Measurements from ENCODE around the gene PKLR.
"Not testable (repeated sequence)": the region's sequence is repeated elsewhere in the genome, so short reads cannot be mapped to it uniquely, and the experiment has no call there.

PKLR gene

DNA sequence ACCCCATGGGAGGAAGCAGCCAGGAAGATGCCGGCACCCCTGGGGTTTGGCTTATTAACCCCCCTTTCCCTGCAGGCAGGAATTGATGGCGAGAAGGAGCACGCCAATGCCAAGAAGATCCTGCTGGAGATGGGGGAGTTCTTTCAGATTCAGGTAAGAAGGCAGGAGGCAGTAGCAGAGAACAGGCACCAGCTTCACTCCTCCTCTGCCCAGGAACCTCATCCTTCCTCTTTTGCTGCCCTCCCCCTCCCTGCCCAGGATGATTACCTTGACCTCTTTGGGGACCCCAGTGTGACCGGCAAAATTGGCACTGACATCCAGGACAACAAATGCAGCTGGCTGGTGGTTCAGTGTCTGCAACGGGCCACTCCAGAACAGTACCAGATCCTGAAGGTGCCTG lies 18.3 kb upstream of the PKLR start:
- in situ Hi-C loops (cut with HindIII; ENCODE audit: low sequenced_read_pairs) = no loop called here

- in situ Hi-C loops (cut with HindIII; ENCODE audit: low sequenced_read_pairs) = no loop called here
These were observed 16.8 kb upstream of the PKLR start for GRCh38 chr1:155318082-155318481.

- in situ Hi-C loops (cut with HindIII; ENCODE audit: low sequenced_read_pairs) = no loop called here
These were observed 15.7 kb upstream of the PKLR start for GRCh38 chr1:155316922-155317321.

DNA sequence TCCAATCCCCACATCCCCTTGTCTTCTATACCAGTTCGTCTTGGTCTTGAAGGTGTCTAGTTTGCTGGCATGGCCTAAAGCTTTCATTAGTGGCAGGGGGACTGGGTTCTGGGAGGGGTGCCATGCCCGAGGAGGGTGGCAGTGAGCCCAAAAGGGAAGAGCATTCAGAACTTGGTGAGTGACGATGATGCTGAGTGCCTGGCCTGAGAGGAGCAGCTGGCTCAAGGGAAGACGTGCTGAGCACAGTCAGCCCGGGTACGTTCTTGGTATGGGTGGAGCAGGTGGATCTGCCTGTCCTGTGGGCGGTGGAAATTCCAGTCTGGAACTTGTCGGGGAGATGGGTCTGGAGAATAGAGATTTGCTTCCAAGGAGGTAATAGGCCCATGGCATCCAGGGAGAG lies 12.0 kb upstream of the PKLR start:
- in situ Hi-C loops (cut with HindIII; ENCODE audit: low sequenced_read_pairs) = no loop called here

DNA sequence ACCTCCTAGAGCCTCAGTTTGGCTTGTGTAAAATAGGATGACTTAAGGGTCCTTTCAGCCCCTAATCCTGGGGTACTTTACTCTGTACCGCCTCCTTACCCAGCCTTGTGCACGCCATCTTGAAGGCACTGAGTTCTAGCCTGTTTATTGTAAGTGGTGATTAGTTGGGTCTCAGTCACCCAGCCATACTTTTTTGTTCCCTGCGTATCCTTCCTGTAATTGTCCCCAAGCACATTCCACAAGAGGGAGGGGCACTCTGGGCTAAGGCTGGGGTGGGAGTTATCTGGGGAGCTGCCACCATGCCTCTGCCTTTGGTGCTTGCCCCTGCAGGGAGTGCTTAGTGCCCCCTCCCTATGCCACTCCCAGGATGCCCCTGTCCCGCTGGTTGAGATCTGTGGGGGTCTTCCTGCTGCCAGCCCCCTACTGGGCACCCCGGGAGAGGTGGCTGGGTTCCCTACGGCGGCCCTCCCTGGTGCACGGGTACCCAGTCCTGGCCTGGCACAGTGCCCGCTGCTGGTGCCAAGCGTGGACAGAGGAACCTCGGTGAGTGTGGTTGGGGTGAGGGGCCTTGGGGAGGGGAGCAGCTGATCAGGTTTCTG lies 8.3 kb upstream of the PKLR start:
- in situ Hi-C loops (cut with HindIII; ENCODE audit: low sequenced_read_pairs) = no loop called here

GRCh38 chr1:155308493-155309422 lies 7.5 kb upstream of the PKLR start, which contains the start of gene FDPS:
TSS of gene FDPS (plus strand) at chr1:155308866. CDS start at chr1:155309790, 924 bp downstream.
- in situ Hi-C loops (cut with HindIII; ENCODE audit: low sequenced_read_pairs) = no loop called here

- in situ Hi-C loops (cut with HindIII; ENCODE audit: low sequenced_read_pairs) = no loop called here
These were observed 6.1 kb upstream of the PKLR start for GRCh38 chr1:155307247-155307740.

- in situ Hi-C loops (cut with HindIII; ENCODE audit: low sequenced_read_pairs) = no loop called here
These were observed 4.7 kb upstream of the PKLR start for GRCh38 chr1:155305881-155306391.

GRCh38 chr1:155304558-155305063 lies 3.4 kb upstream of the PKLR start:
- in situ Hi-C loops (cut with HindIII; ENCODE audit: low sequenced_read_pairs) = no loop called here

DNA sequence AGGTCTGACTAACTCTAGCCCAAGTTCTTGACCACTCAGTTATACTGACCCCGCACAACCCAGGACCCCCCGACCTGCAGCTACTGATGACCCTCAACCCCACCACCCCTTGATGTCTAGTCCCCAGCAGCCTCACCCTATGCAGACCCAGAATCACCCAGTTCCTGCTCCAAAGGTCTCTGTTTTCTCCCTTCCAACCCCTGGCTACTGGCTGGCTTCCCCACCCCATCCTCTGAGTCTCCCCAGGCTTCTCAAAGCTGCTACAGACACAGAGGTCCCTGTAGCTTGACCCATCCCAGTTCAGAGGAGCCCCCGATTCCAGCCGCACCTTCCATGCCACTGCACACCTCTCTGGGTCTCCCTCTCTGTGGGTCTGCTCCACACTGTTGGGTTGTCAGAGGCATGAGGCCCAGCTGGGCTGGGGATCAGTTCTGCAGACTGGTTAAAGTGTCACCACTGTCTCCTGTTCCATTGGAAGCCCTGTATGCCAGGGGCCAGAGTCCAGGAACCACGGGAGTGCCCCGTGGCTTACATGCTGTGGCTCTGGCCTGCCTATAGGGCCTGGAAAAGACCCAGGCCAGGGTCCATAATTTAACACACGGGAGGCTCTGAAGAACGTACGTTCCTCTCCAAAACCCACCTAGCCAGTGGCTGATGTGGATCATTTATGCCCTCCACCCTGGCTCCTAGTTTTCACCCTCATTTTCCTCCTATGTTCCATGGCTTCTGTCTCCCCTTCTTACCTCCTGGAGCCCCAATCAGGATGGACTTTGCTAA lies 497 bp downstream of the PKLR start:
- in situ Hi-C loops (cut with HindIII; ENCODE audit: low sequenced_read_pairs) = no loop called here

DNA sequence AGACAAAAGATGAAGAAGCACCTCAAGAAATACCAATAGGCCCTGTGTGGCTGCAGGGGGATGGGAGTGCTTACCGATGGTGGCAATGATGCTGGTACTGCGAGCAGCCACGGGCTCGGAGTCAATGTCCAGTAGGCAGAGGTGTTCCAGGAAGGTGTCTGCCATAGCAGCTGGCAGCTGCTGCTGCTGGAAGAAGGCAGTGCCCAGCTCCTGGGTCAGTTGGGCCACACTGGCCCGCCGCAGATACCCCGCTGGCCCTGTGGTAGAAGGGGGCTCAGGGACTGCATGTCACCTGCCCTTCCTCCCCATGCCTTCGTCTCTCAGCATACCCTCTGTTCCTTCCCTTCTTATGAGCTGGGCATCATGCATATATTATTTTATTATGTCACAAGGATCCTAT lies 1.2 kb downstream of the PKLR start:
- in situ Hi-C loops (cut with HindIII; ENCODE audit: low sequenced_read_pairs) = no loop called here

GRCh38 chr1:155297384-155297783 lies 3.9 kb downstream of the PKLR start:
- in situ Hi-C loops (cut with HindIII; ENCODE audit: low sequenced_read_pairs) = no loop called here

DNA sequence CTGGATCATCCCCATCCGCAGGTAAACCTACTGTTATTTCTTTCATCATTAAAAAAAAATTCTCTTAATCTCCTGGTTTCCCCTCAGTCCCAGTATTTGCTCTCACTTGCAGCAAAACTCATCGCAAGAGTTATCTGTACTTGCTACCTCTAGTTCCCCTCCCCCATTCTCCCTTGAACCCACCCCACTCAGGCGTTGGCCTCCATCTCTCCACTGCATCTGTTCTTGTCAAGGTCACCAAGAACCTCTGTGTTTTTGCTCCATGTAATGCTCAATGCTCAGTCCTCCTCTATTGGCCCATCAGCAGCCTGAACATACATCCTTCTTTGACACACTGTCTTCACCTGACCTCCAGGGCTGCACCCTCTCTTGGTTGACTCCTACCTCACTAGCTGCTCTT lies 4.6 kb downstream of the PKLR start:
- in situ Hi-C loops (cut with HindIII; ENCODE audit: low sequenced_read_pairs) = no loop called here

GRCh38 chr1:155295942-155296267 lies 5.3 kb downstream of the PKLR start:
- in situ Hi-C loops (cut with HindIII; ENCODE audit: low sequenced_read_pairs) = no loop called here

- in situ Hi-C loops (cut with HindIII; ENCODE audit: low sequenced_read_pairs) = no loop called here
These were observed 5.9 kb downstream of the PKLR start for GRCh38 chr1:155295183-155295941.

GRCh38 chr1:155294520-155295182 lies 6.6 kb downstream of the PKLR start:
- in situ Hi-C loops (cut with HindIII; ENCODE audit: low sequenced_read_pairs) = no loop called here

GRCh38 chr1:155293086-155293749 lies 8.0 kb downstream of the PKLR start:
- in situ Hi-C loops (cut with HindIII; ENCODE audit: low sequenced_read_pairs) = no loop called here

- in situ Hi-C loops (cut with HindIII; ENCODE audit: low sequenced_read_pairs) = not testable (repeated sequence)
These were observed 10.2 kb downstream of the PKLR start for GRCh38 chr1:155291006-155291405.

DNA sequence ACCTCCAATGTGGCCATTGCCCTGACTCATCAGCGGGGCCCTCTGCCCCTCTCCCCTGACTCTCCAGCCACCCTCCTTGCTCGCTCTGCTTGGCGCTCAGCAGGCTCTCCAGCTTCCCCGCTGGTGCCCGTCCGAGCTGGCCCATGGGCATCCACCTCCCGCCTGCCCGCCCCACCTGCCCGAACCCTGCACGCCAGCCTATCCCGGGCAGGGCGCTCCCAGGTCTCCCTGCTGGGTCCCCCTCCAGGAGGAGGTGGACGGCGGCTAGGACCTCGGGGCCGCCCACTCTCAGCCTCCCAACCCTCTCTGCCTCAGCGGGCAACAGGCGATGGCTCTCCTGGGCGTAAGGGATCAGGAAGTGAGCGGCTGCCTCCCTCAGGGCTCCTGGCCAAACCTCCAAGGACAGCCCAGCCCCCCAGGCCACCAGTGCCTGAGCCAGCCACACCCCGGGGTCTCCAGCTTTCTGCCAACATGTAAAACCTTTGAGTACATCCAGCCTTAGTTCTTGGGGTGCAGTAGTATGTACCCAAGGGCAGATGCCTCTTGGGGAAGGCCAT lies 13.2 kb downstream of the PKLR start:
- in situ Hi-C loops (cut with HindIII; ENCODE audit: low sequenced_read_pairs) = no loop called here

All from DLD1 (cell line).